AG10803 (cell line): ENCODE measurements around the gene KDR.

ENCODE experiments used
- DNase-seq: peaks from one replicate; pipeline ENCODE4 v3.0.0; 2010; ENCODE audit warnings: low read depth
- H3K4me3 ChIP-seq: 2 replicates; pipeline ENCODE4 v1.5.1; 2011; ENCODE audit warnings: mild to moderate bottlenecking, low read length, control low read depth
- CTCF ChIP-seq: conservative IDR thresholded peaks from 2 replicates; pipeline ENCODE4 v1.5.1; 2011; ENCODE audit warnings: mild to moderate bottlenecking, low read length, control low read depth, inconsistent platforms

Gene KDR

GRCh38 chr4:55032179-55032578, 93.2 kb downstream of the KDR start:
- H3K4me3 ChIP-seq: no peak overlapping the region
- no peak for DNase-seq
- no peak for TF ChIP-seq CTCF

GRCh38 chr4:55031158-55031557, 94.2 kb downstream of the KDR start:
- H3K4me3 ChIP-seq: no peak overlapping the region
- no peak for DNase-seq
- no peak for TF ChIP-seq CTCF

- TF ChIP-seq CTCF: no peak
- no peak for DNase-seq
- H3K4me3 ChIP-seq: no peak overlapping the region
Measured at GRCh38 chr4:55030589-55030988, 94.8 kb downstream of the KDR start.

- no peak for DNase-seq
- no peak for TF ChIP-seq CTCF
- no peak overlapping the region for H3K4me3 ChIP-seq
Measured at GRCh38 chr4:55029821-55030503, 95.4 kb downstream of the KDR start.

GRCh38 chr4:55029321-55029720, 96.1 kb downstream of the KDR start:
- DNase-seq: no peak
- TF ChIP-seq CTCF: no peak

More at GRCh38 chr4:55029321-55029720, 96.1 kb downstream of the KDR start:
- no peak overlapping the region for H3K4me3 ChIP-seq
